ENCODE results near the gene OSBPL9.

OSBPL9 gene

DNA sequence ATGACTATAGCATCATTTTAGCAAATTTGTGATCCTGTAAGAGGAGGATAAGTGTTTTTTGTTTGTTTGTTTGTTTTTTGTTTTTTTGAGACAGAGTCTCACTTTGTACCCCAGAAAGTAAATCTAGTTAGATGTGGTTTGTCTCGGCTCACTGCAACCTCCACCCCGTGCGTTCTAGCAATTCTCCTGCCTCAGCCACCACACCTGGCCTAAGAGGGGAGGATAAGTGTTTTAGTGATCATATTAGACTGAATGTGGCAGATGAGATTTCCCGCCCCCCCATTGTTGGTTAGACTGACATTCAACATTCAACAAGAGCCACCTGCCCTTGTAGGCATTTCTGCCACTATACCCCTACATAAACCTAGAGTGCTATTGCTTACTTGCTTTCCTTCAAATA, 98.5 kb downstream of the OSBPL9 start:
- H3K27me3 Mint-ChIP-seq (ENCODE audit: low read depth, poor library complexity): no peaks in the 10 kb centered on the region
- DNase-seq: no peak
- TF ChIP-seq, protein P1, sequence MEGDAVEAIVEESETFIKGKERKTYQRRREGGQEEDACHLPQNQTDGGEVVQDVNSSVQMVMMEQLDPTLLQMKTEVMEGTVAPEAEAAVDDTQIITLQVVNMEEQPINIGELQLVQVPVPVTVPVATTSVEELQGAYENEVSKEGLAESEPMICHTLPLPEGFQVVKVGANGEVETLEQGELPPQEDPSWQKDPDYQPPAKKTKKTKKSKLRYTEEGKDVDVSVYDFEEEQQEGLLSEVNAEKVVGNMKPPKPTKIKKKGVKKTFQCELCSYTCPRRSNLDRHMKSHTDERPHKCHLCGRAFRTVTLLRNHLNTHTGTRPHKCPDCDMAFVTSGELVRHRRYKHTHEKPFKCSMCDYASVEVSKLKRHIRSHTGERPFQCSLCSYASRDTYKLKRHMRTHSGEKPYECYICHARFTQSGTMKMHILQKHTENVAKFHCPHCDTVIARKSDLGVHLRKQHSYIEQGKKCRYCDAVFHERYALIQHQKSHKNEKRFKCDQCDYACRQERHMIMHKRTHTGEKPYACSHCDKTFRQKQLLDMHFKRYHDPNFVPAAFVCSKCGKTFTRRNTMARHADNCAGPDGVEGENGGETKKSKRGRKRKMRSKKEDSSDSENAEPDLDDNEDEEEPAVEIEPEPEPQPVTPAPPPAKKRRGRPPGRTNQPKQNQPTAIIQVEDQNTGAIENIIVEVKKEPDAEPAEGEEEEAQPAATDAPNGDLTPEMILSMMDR (IDR thresholded peaks at IDR 0.05): no peak
- H3K9me3 Mint-ChIP-seq: peaks cover 23% of the 10 kb centered on the region
- H3K27ac Mint-ChIP-seq: no peak overlapping the region
- H3K36me3 Mint-ChIP-seq (ENCODE audit: low read depth): peaks cover 46% of the 10 kb centered on the region
- H3K4me3 Mint-ChIP-seq: no peak overlapping the region
- no peaks in the 10 kb centered on the region for H3K4me1 Mint-ChIP-seq

DNA sequence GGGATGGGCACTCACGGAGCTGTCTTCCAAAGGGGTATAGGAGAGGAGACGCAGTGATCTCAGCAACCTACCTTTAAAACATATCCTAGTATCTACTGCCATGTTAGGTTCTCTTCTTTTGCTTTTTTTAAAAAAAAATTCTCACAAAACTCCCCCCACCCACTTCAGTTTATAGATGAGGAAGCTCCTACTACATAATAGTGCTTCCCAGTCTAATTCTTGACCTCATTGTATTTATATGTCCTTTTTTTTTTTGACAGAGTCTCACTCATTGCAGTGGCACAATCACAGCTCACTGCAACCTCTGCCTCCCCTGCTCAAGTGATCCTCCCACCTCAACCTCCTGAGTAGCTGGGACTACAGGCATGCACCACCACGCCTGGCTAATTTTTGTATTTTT, 99.9 kb downstream of the OSBPL9 start:
- Mint-ChIP-seq H3K4me1 (no peaks in the 10 kb centered on the region), H3K36me3 (ENCODE audit: low read depth) (peaks cover 39% of the 10 kb centered on the region), H3K27me3 (ENCODE audit: low read depth, poor library complexity) (no peaks in the 10 kb centered on the region), H3K9me3 (peaks cover 14% of the 10 kb centered on the region), H3K27ac (no peak overlapping the region), H3K4me3 (no peak overlapping the region)
- TF ChIP-seq, protein P1 (IDR thresholded peaks at IDR 0.05): no peak
- no peak for DNase-seq

DNA sequence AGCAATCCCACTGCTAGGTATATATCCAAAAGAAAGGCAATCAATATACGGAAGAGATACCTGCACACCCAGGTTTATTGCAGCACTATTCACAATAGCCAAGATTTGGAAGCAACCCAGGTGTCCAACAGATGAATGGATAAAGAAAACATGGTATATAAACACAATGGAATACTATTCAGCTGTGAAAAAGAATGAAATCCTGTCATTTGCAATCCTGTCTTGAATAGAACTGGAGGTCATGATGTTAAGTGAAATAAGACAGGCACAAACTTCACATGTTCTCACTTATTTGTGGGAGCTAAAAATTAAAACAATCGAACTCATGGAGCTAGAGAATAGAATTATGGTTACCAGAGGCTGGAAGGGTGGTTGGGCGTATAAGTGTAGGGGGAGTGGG, 101.0 kb downstream of the OSBPL9 start:
- peaks cover 5% of the 10 kb centered on the region for H3K9me3 Mint-ChIP-seq
- no peak overlapping the region for H3K4me3 Mint-ChIP-seq
- no peak overlapping the region for H3K27ac Mint-ChIP-seq
- DNase-seq: no peak
- H3K27me3 Mint-ChIP-seq (ENCODE audit: low read depth, poor library complexity): no peaks in the 10 kb centered on the region
- H3K36me3 Mint-ChIP-seq (ENCODE audit: low read depth): peaks cover 32% of the 10 kb centered on the region
- TF ChIP-seq, protein P1 (IDR thresholded peaks at IDR 0.05): no peak
- H3K4me1 Mint-ChIP-seq: no peaks in the 10 kb centered on the region

DNA sequence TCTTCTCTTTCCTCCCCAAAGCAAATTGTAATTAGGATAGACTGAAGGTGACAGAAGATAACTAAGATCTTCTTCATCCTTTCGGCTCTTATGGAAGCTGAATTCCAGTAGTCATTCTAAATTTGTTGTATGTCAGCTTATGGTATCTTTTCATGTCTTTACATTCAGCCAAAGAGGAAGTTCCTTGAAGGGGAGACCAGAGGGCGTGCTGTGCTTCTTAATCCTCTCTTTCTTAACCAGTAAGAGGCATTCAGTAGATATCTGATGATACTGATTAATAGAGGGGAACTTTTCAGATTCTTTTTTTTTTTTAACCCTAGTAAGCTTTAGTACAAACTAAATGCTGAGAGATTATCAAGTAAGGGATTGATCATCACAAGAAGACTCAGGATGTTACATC, 102.3 kb downstream of the OSBPL9 start:
- H3K4me3 Mint-ChIP-seq: no peak overlapping the region
- no peaks in the 10 kb centered on the region for H3K27me3 Mint-ChIP-seq (ENCODE audit: low read depth, poor library complexity)
- peaks cover 26% of the 10 kb centered on the region for H3K36me3 Mint-ChIP-seq (ENCODE audit: low read depth)
- TF ChIP-seq, protein P1 (IDR thresholded peaks at IDR 0.05): no peak
- no peak overlapping the region for H3K27ac Mint-ChIP-seq
- no peaks in the 10 kb centered on the region for H3K4me1 Mint-ChIP-seq
- no peak for DNase-seq
- H3K9me3 Mint-ChIP-seq: no peaks in the 10 kb centered on the region

DNA sequence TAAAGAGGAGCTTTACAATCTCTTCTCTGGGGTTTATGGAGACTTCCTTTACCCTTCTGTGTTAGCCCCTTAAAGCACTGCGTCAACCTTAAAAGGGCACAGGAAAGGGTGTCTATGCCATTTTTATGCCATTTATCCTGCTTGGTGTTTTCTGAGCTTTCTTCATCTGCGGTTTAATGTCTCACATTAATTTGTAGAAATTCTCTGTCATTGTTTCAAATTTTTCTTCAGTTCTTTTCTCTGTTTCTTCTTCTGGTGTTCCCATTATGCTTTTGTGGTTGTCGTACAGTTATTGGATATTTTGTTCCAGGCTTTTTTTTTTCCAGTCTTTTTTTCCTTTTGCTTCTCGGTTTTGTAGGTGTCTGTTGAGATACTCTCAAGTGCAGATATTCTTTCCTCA, 107.9 kb downstream of the OSBPL9 start:
- H3K4me1 Mint-ChIP-seq: peaks cover 14% of the 10 kb centered on the region
- TF ChIP-seq, protein P1 (IDR thresholded peaks at IDR 0.05): no peak

DNA sequence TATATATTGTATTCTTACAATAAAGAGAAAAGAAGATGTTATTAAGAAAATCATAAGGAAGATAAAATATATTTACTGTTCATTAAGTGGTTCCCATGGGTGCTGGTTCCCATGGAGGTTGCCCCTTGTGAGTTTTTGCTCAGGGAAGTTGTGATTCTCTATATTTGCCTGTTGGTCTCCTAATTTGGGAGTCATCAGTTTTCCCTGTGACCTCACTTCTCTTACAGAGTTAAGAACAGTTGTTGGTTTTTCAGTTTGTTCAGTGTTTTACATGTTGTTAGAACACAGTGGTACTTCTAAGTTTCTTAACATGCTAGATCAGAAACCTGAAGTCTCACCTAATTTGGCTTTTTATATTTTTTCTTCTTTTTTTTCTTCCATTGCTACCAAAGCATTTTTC, 109.2 kb downstream of the OSBPL9 start:
- no peak overlapping the region for H3K27ac Mint-ChIP-seq
- DNase-seq: no peak
- no peaks in the 10 kb centered on the region for H3K9me3 Mint-ChIP-seq
- no peak overlapping the region for H3K4me3 Mint-ChIP-seq
- no peaks in the 10 kb centered on the region for H3K36me3 Mint-ChIP-seq (ENCODE audit: low read depth)
- TF ChIP-seq, protein P1 (IDR thresholded peaks at IDR 0.05): no peak
- peaks cover 24% of the 10 kb centered on the region for H3K4me1 Mint-ChIP-seq
- peaks cover 12% of the 10 kb centered on the region for H3K27me3 Mint-ChIP-seq (ENCODE audit: low read depth, poor library complexity)

More for the DNA sequence above, 107.9 kb downstream of the OSBPL9 start:
- no peaks in the 10 kb centered on the region for H3K9me3 Mint-ChIP-seq
- peaks cover 12% of the 10 kb centered on the region for H3K27me3 Mint-ChIP-seq (ENCODE audit: low read depth, poor library complexity)
- no peak overlapping the region for H3K27ac Mint-ChIP-seq
- H3K36me3 Mint-ChIP-seq (ENCODE audit: low read depth): peaks cover 4% of the 10 kb centered on the region
- H3K4me3 Mint-ChIP-seq: no peak overlapping the region
- no peak for DNase-seq
